H54 (cell line): Measurements from ENCODE around the gene RBM25.

ENCODE experiments used
- DNase-seq: peaks from one replicate; pipeline ENCODE4 v3.0.0; 2011; ENCODE audit warnings: low spot score, mixed read lengths; ENCODE audit not compliant: insufficient read length
- FAIRE-seq: peaks from 3 replicates; lab custom pipeline; 2011; peaks lifted over from hg19 to GRCh38; lab: Jason Lieb, UNC
- POLR2A ChIP-seq: IDR thresholded peaks from 2 replicates; pipeline ENCODE4 v1.6.1; 2011; ENCODE audit warnings: low read depth, mild to moderate bottlenecking, low read length

RBM25 gene

DNA sequence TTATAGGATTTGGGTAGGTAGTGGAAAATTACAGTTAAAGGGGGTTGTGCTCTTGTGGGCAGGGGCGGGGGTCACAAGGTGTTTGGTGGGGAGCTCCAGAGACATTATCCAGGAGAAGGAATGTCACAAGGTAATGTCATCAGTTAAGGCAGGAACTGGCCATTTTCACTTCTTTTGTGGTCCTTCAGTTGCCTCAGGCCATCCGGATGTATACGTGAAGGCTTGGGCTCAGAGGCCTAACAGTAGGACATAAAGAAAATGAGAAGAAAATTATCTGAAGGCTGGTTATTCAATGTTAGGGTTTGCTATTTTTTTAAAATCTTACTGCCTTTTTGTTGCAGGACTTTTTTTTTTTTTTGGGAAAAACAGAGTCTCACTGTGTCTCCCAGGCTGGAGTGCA lies 75.5 kb downstream of the RBM25 start:
- DNase-seq: no peak
- FAIRE-seq: no peak
- no peak for TF ChIP-seq POLR2A

DNA sequence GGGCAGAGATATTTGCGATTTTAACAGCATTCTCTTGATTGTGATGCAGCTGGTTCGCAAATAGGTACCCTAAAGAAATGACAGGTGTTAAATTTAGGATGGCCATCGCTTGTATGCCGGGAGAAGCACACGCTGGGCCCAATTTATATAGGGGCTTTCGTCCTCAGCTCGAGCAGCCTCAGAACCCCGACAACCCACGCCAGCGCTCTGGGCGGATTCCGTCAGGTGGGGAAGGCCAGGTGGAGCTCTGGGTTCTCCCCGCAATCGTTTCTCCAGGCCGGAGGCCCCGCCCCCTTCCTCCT lies 77.7 kb downstream of the RBM25 start:
- FAIRE-seq (no peak), DNase-seq (no peak)
- TF ChIP-seq POLR2A: no peak

DNA sequence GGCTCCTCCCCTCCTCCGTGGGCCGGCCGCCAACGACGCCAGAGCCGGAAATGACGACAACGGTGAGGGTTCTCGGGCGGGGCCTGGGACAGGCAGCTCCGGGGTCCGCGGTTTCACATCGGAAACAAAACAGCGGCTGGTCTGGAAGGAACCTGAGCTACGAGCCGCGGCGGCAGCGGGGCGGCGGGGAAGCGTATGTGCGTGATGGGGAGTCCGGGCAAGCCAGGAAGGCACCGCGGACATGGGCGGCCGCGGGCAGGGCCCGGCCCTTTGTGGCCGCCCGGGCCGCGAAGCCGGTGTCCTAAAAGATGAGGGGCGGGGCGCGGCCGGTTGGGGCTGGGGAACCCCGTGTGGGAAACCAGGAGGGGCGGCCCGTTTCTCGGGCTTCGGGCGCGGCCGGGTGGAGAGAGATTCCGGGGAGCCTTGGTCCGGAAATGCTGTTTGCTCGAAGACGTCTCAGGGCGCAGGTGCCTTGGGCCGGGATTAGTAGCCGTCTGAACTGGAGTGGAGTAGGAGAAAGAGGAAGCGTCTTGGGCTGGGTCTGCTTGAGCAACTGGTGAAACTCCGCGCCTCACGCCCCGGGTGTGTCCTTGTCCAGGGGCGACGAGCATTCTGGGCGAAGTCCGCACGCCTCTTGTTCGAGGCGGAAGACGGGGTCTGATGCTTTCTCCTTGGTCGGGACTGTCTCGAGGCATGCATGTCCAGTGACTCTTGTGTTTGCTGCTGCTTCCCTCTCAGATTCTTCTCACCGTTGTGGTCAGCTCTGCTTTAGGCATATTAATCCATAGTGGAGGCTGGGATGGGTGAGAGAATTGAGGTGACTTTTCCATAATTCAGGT lies 78.3 kb downstream of the RBM25 start, which contains the start of gene PSEN1:
PSEN1 (plus strand) TSS at position 121 of the 839 bp plus-strand sequence. CDS start 11,513 bp downstream, outside the sequence.
- TF ChIP-seq POLR2A: peak; percentile 87
- DNase-seq (peak; percentile 92), FAIRE-seq (peak; percentile 74)

DNA sequence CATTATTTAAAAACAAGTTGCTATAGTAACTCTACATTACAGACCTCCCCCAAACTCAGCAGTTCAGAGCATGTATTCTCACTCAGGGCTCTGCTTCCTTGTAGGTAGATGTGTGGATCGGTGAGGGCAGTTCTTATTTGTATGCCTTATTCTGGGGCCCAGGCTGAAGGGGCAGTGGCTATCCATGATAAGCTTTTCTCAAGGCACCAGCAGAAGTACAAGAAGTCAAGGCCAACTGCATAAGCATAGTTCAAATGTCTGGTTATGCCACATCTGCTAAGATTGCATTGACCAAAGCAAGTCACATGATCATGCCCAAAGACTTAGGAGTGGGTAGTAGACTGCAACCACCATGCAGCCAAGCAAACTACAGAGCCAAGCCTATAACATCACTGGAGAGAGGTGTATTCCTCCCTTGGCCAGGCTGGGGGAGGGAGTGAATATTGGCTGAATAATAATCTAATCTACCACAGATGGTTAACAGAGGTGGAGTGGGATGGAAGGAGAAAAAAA lies 82.5 kb downstream of the RBM25 start:
- DNase-seq (no peak), FAIRE-seq (no peak)
- TF ChIP-seq POLR2A: no peak

DNA sequence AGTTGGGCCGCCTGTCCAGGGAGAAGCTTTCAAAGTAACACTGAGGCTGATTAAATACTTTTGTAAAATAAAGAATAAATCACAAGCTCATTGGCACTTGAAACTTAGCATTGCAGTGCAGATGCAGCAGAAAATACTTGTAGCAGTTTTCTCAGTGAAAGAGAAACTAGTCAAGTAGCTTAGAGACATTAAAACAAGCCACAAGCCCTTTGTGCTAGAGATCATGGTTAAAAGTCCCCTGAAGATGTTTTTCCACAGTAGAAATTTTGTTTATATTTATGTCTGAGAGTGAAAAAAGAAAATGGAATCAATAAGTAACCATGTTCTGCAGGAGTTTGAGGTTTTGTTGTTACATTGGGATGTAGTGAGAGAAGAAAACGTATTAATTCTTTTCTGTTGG lies 83.9 kb downstream of the RBM25 start:
- no peak for DNase-seq
- no peak for TF ChIP-seq POLR2A
- no peak for FAIRE-seq

DNA sequence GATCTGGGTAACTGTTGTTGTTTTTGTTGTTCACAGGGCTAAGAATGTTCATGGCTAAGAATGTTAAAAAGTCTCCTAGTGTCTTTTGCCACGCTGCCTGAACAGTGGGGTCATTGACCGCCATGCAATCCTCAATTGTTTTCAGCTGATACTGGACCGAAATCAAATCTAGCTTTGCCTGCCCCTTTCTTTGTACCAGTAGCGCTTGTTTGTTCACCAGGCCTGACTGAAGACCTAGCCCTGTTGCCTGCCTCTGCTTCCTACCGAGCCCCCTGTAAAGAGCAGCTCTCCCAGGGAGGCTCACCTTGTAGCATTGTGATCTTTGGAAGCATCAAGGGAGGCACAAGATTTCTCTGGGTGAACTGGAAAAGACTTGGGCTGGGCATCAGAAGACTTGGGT lies 84.7 kb downstream of the RBM25 start:
- DNase-seq (no peak), FAIRE-seq (no peak)
- no peak for TF ChIP-seq POLR2A

DNA sequence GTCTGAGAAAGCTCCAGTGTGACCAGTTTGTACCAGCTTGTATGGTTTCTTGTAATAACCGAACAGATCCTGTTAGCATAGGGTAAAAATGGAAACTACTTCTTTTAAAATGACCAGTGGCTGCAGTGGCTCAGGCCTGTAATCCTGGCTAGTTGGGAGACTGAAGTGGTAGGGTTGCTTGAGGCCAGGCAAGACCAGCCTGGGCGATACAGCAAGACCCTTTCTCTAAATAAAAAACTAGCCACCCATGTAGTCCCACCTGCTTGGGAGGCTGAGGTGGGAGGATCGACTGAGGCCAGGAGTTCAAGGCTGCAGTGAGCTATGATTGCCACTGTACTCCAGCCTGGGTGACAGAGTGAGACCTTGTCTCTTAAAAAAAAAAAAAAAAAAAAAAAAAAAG lies 85.3 kb downstream of the RBM25 start:
- FAIRE-seq: no peak
- no peak for DNase-seq
- no peak for TF ChIP-seq POLR2A

DNA sequence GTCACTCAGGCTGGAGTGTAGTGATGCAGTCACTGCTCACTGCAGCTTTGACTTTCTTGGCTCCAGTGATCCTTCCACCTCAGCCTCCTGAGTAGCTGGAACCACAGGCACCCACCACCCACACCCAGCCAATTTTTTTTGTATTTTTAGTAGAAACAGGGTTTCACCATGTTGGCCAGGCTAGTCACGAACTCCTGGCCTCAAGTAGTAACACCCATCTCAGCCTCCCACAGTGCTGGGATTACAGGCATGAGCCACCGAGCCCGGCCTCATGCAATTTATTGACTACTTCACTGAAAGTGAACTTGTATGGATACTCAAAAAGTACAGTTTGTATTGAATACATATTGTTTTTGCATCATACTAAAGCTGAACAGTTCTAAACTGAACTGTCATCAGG lies 87.0 kb downstream of the RBM25 start:
- FAIRE-seq: no peak
- no peak for TF ChIP-seq POLR2A
- no peak for DNase-seq

DNA sequence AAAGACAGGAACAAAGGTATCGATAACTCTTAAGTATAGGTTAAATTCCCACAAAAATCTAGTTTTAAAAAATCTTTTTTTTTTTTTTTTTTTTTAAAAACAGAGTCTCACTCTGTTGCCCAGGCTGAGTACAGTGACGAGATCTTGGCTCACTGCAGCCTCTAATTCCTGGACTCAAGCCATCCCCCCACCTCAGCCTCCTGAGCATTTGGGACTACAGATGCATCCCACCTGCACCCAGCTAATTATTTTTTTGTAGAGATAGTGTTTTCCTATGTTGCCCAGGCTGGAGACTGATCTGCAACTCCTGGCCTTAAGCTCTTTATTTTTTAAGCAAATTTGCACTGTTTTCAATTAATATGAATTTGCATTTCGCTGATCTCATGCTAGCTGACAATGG lies 87.8 kb downstream of the RBM25 start:
- DNase-seq (no peak), FAIRE-seq (no peak)
- no peak for TF ChIP-seq POLR2A

DNA sequence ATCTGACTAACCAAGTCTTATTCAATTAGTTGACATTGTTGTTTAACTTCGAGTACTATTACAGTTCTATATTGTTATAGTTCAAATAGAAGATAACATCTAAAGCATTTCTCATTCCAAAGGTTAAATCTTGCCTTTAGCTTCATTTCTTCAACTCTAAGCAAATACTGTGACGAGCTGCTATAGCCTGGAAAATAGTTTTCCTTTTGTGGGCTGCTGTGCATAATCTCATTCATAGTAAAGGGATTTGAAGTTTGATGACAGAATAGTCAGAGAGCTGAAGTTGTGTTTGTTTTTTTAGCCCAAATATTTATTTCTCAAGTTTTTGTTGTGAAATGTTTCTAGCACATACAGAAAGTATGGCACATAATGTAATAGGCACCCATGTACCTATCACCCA lies 91.4 kb downstream of the RBM25 start:
- DNase-seq: no peak
- TF ChIP-seq POLR2A: no peak
- no peak for FAIRE-seq

DNA sequence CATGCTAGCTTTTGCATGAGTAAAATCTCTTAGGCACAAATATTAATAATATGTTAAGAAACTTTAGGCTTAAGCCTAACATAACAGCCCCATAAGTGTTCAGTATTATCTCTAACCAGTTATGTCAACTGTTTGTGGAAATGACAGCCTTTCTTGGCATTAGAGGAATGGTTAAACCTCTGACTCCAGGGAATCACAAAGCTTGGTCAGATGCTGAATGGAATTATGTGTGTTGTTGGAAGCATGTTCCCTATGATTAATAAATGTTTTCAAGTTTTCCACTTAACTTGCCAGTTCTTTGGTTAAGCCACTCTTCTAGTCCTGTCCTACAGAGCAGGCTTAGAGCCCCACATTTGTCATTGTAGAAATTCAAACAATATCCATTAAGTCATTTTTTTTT lies 94.9 kb downstream of the RBM25 start:
- no peak for FAIRE-seq
- TF ChIP-seq POLR2A: no peak
- no peak for DNase-seq

DNA sequence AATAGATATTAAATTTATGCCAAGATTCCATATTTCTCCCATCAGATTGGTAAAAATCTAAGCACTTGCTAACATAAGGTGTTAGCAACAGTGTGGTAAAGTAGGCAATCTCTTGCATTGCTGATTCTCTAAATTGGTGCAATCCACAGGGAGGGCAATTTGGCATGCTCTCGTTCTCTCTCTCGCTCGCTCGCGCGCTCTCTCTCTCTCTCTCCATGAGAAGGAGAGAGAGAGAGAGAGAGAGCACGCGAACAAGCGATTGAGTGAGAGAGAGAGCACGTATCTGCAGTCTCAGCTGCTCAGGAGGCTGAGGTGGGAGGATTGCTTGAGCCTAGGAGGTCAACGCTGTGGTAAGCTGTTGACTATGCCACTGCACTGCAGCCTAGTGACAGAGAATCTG lies 103.9 kb downstream of the RBM25 start:
- no peak for TF ChIP-seq POLR2A
- DNase-seq (no peak), FAIRE-seq (no peak)

DNA sequence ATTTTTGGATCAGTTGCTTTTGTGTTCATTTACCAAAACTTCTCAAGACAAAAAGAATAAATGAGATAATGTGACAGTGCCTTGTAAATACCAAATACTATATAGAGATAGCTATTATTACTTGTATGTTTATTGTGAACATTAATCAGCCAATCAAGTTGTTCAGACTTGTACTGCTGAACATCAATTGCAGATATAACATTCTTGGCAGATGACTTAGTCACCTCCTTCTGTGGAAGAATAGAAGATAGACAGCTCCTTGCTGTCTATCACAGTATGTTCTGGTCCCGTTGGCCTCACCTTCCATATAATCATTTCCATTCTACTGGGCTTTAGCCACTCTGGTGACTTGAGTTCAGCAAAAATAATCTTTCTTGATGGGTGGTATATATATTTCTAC lies 108.1 kb downstream of the RBM25 start:
- no peak for TF ChIP-seq POLR2A
- no peak for FAIRE-seq
- DNase-seq: no peak

DNA sequence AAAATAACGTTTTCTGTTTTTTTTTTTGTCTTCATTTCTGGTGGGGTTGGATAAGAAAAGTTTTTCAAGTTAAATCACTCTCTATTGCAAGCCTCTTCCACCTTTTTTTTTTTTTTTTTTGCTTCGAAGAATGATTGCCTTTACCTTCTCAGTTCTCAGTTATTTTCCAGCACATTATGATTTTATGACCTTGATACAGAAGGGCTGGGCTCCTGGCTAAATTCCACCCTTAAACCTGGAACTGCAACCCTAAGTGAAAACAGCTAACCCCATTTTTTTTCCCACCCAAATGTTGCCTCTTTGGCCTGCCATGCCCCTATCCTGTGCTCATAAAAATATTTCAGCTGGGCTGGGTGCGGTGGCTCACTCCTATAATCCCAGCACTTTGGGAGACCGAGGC lies 109.4 kb downstream of the RBM25 start:
- no peak for DNase-seq
- TF ChIP-seq POLR2A: no peak
- no peak for FAIRE-seq

DNA sequence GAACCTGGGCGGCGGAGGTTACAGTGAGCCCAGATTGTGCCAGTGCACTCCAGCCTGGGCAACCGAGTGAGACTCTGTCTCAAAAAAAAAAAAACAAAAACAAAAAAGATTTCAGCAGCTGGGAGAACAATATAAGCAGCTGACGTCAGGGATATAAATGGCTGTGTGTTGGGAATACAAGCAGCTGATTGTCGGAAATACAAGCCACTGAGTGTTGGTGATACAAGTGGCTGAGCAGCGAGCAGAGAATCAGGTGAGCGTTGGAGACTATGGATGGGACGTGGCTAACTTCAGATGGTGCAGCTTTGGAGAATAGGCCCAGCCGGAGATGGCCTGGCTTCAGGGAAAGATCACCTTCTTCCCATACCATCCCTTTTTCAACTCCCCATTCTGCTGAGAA lies 109.9 kb downstream of the RBM25 start:
- no peak for FAIRE-seq
- no peak for DNase-seq
- no peak for TF ChIP-seq POLR2A
